H9 (cell line): ENCODE measurements around the gene LRTM2. TPM values are rescaled to one million over a fixed set of nuclear protein-coding genes. Genes with fewer than 3 reads are reported as not detected.

Experiments used
- DNase-seq: peaks from one replicate; pipeline ENCODE4 v3.0.0-alpha.2; 2017
- H2AFZ ChIP-seq: one replicate; pipeline ENCODE4 v1.6.1; 2013; ENCODE audit warnings: mild to moderate bottlenecking, low read length, control low read depth, moderate library complexity
- H2AK5ac ChIP-seq: 2 replicates; pipeline ENCODE4 v1.6.1; 2013; ENCODE audit warnings: low read length, control low read depth, mixed read lengths; ENCODE audit not compliant: insufficient read length
- H2BK120ac ChIP-seq: one replicate; pipeline ENCODE4 v1.6.1; 2013; ENCODE audit warnings: low read depth, mild to moderate bottlenecking, low read length, control low read depth, inconsistent platforms; ENCODE audit not compliant: poor library complexity, severe bottlenecking
- H2BK12ac ChIP-seq: 2 replicates; pipeline ENCODE4 v1.6.1; 2013; ENCODE audit warnings: low read length, control low read depth, mixed read lengths, low read depth; ENCODE audit not compliant: insufficient read length
- H2BK15ac ChIP-seq: 2 replicates; pipeline ENCODE4 v1.6.1; 2013; ENCODE audit warnings: low read depth, low read length, control low read depth
- H2BK20ac ChIP-seq: one replicate; pipeline ENCODE4 v1.6.1; 2013; ENCODE audit warnings: low read depth, mild to moderate bottlenecking, low read length, control low read depth, inconsistent platforms; ENCODE audit not compliant: poor library complexity, severe bottlenecking
- H2BK5ac ChIP-seq: 2 replicates; pipeline ENCODE4 v1.6.1; 2013; ENCODE audit warnings: low read length, control low read depth, mixed read lengths; ENCODE audit not compliant: insufficient read length
- H3K14ac ChIP-seq: 2 replicates; pipeline ENCODE4 v1.6.1; 2013; ENCODE audit warnings: low read length, control low read depth; ENCODE audit not compliant: insufficient read depth
- H3K18ac ChIP-seq: 2 replicates; pipeline ENCODE4 v1.6.1; 2013; ENCODE audit warnings: low read depth, mild to moderate bottlenecking, mixed read lengths, low read length, control low read depth; ENCODE audit not compliant: insufficient read length
- H3K23ac ChIP-seq: 2 replicates; pipeline ENCODE4 v1.6.1; 2013; ENCODE audit warnings: low read length, control low read depth, mixed read lengths, low read depth; ENCODE audit not compliant: insufficient read length
- H3K23me2 ChIP-seq: 2 replicates; pipeline ENCODE4 v1.6.1; 2013; ENCODE audit warnings: low read depth, mild to moderate bottlenecking, mixed read lengths, low read length, control low read depth; ENCODE audit not compliant: insufficient read length, poor library complexity, severe bottlenecking
- H3K27ac ChIP-seq: 2 replicates; pipeline ENCODE4 v1.5.1; 2013; ENCODE audit warnings: low read length, control low read depth, mixed read lengths, low read depth; ENCODE audit not compliant: insufficient read length
- H3K27me3 ChIP-seq: 2 replicates; pipeline ENCODE4 v1.6.1; 2013; ENCODE audit warnings: low read length, control low read depth, inconsistent platforms; ENCODE audit not compliant: insufficient read depth
- H3K4ac ChIP-seq: 2 replicates; pipeline ENCODE4 v1.6.1; 2013; ENCODE audit warnings: low read depth, mild to moderate bottlenecking, control low read depth, inconsistent platforms, low read length, moderate library complexity
- H3K4me1 ChIP-seq: 2 replicates; pipeline ENCODE4 v1.6.1; 2013; ENCODE audit warnings: low read length, control low read depth, inconsistent platforms; ENCODE audit not compliant: insufficient read depth
- H3K4me2 ChIP-seq: 2 replicates; pipeline ENCODE4 v1.6.1; 2013; ENCODE audit warnings: low read length, control low read depth, mixed read lengths; ENCODE audit not compliant: insufficient read length, insufficient read depth
- H3K56ac ChIP-seq: 2 replicates; pipeline ENCODE4 v1.6.1; 2013; ENCODE audit warnings: low read depth, mild to moderate bottlenecking, mixed read lengths, low read length, control low read depth; ENCODE audit not compliant: insufficient read length
- H3K79me1 ChIP-seq: 2 replicates; pipeline ENCODE4 v1.6.1; 2013; ENCODE audit warnings: low read depth, mild to moderate bottlenecking, moderate library complexity, low read length, control low read depth, inconsistent platforms; ENCODE audit not compliant: insufficient read depth, poor library complexity, severe bottlenecking
- H3K79me2 ChIP-seq: 2 replicates; pipeline ENCODE4 v1.6.1; 2013; ENCODE audit warnings: low read length, control low read depth, inconsistent platforms; ENCODE audit not compliant: insufficient read depth
- H3K9ac ChIP-seq: 2 replicates; pipeline ENCODE4 v1.6.1; 2013; ENCODE audit warnings: low read length, control low read depth, mixed read lengths; ENCODE audit not compliant: insufficient read length; ENCODE audit errors: extremely low read depth
- H3K9me3 ChIP-seq: one replicate; pipeline ENCODE4 v1.6.1; 2013; ENCODE audit warnings: low read depth, low read length, inconsistent platforms; ENCODE audit not compliant: control insufficient read depth
- H3T11ph ChIP-seq: one replicate; pipeline ENCODE4 v1.6.1; 2013; ENCODE audit warnings: mild to moderate bottlenecking, low read length, control low read depth, inconsistent platforms
- H4K20me1 ChIP-seq: one replicate; pipeline ENCODE4 v1.6.1; 2013; ENCODE audit not compliant: control insufficient read depth, insufficient read length, insufficient read depth
- H4K5ac ChIP-seq: 2 replicates; pipeline ENCODE4 v1.6.1; 2013; ENCODE audit warnings: low read depth, mild to moderate bottlenecking, mixed read lengths, low read length, control low read depth; ENCODE audit not compliant: insufficient read length
- H4K8ac ChIP-seq: replicated peaks from 2 replicates; pipeline ENCODE4 v1.6.1; 2013; ENCODE audit warnings: low read length, control low read depth, mixed read lengths, low read depth; ENCODE audit not compliant: insufficient read length
- H4K91ac ChIP-seq: 2 replicates; pipeline ENCODE4 v1.6.1; 2013; ENCODE audit warnings: low read depth, mild to moderate bottlenecking, moderate library complexity, mixed read lengths, low read length, control low read depth; ENCODE audit not compliant: insufficient read length
- H3K27ac Mint-ChIP-seq, 3 experiments: 2 replicates in 2 of 3; 3 replicates in 1 of 3; pipeline ENCODE4 v1.8.0; 2020 to 2021; ENCODE audit warnings: mixed read lengths in 3 of 3, mild to moderate bottlenecking in 1 of 3, moderate library complexity in 1 of 3
- H3K27me3 Mint-ChIP-seq: 2 replicates; pipeline ENCODE4 v1.8.0; 2021; ENCODE audit warnings: low read depth, mild to moderate bottlenecking, moderate library complexity, mixed read lengths
- H3K36me3 Mint-ChIP-seq, 3 experiments: 2 replicates in 2 of 3; 3 replicates in 1 of 3; pipeline ENCODE4 v1.8.0; 2020 to 2021; ENCODE audit warnings: low read depth in 3 of 3, mixed read lengths in 3 of 3; ENCODE audit not compliant: insufficient read depth in 1 of 3
- H3K4me1 Mint-ChIP-seq, 2 experiments: 2 replicates each; pipeline ENCODE4 v1.8.0; 2020; ENCODE audit warnings: mixed read lengths in 2 of 2
- H3K4me3 Mint-ChIP-seq, 2 experiments: 2 replicates in 1 of 2; 3 replicates in 1 of 2; pipeline ENCODE4 v1.8.0; 2020 to 2021; ENCODE audit warnings: mild to moderate bottlenecking in 2 of 2, mixed read lengths in 2 of 2, moderate library complexity in 1 of 2
- H3K9me3 Mint-ChIP-seq, 2 experiments: 2 replicates in 1 of 2; 3 replicates in 1 of 2; pipeline ENCODE4 v1.8.0; 2020; ENCODE audit warnings: mild to moderate bottlenecking in 2 of 2, mixed read lengths in 2 of 2, moderate library complexity in 1 of 2
- CTCF ChIP-seq: fragments of 200-600 bp; sonication (generic); conservative IDR thresholded peaks from 3 replicates; pipeline ENCODE4 v1.8.0; 2021; ENCODE audit warnings: antibody characterized with exemption, mild to moderate bottlenecking
- WGBS: extraction: QIAGEN DNeasy Blood & Tissue Kit; methylation state at CpG from one replicate; pipeline ENCODE4 v1.1.7; 2013; ENCODE audit warnings: missing lambda C conversion rate, low lambda C conversion rate, mixed read lengths; ENCODE audit not compliant: insufficient read length; ENCODE audit errors: extremely low coverage; 5-methylcytosine and 5-hydroxymethylcytosine counted together
- total RNA-seq: library from RNA; stranded (reverse); gene quantifications from 2 replicates; pipeline ENCODE4 v1.2.1, GENCODE V29; 2021

The LRTM2 gene
- total RNA-seq, 1 experiment from 2014 or later, result not detected

- no peaks in the 10 kb centered on the region for H3K9me3 Mint-ChIP-seq
- WGBS, result no CpG with 5 or more reads among the region's 8 CpGs
- no peak overlapping the region for H2BK5ac ChIP-seq
These were observed 62.0 kb downstream of the LRTM2 start for GRCh38 chr12:1882405-1882804.

More at GRCh38 chr12:1882405-1882804, 62.0 kb downstream of the LRTM2 start:
- H3K9me3 ChIP-seq, result no peaks in the 10 kb centered on the region
- H2AK5ac ChIP-seq, result no peak overlapping the region
- no peaks in the 10 kb centered on the region for H3K4me1 ChIP-seq
- no peak overlapping the region for H4K5ac ChIP-seq
- H3K14ac ChIP-seq, result no peak overlapping the region
- no peak overlapping the region for H3T11ph ChIP-seq
- H3K56ac ChIP-seq, result no peak overlapping the region
- no peaks in the 10 kb centered on the region; the same call in 1 of the 2 replicates for H3K27me3 Mint-ChIP-seq
- no peak overlapping the region for H3K4ac ChIP-seq
- no peak overlapping the region for H2AFZ ChIP-seq
- no peak overlapping the region for H3K27ac ChIP-seq
- H3K9ac ChIP-seq, result no peak overlapping the region
- no peak overlapping the region for H2BK20ac ChIP-seq
- H3K23ac ChIP-seq, result no peak overlapping the region
- no peak overlapping the region for H2BK120ac ChIP-seq
- no peak overlapping the region for H3K18ac ChIP-seq
- H3K79me1 ChIP-seq, result no peaks in the 10 kb centered on the region
- no peak overlapping the region for H3K4me3 Mint-ChIP-seq
- no peaks in the 10 kb centered on the region for H3K79me2 ChIP-seq
- H3K27ac Mint-ChIP-seq, result no peak overlapping the region
- peaks cover 4% of the 10 kb centered on the region in 2 experiments for H3K4me1 Mint-ChIP-seq
- no peaks in the 10 kb centered on the region for H3K23me2 ChIP-seq
- H4K8ac ChIP-seq, result no peak overlapping the region
- H4K20me1 ChIP-seq, result no peaks in the 10 kb centered on the region
- H3K4me2 ChIP-seq, result no peak overlapping the region
- peaks cover 0 to 5% (median 0%) of the 10 kb centered on the region in 3 experiments; a peak in 2 of 7 replicates for H3K36me3 Mint-ChIP-seq
- H3K27me3 ChIP-seq, result no peaks in the 10 kb centered on the region
- no peak overlapping the region for H4K91ac ChIP-seq
- no peak overlapping the region for H2BK15ac ChIP-seq
- DNase-seq, result no peak
- no peak for TF ChIP-seq CTCF
- no peak overlapping the region for H2BK12ac ChIP-seq
